Raji (cell line): ENCODE results near the gene SHANK3.

Experiments used
- POLR2A ChIP-seq: IDR thresholded peaks from 2 replicates; pipeline ENCODE4 v1.6.1; 2011; ENCODE audit warnings: low read depth, low read length, control low read depth; ENCODE audit not compliant: insufficient read depth

The SHANK3 gene

GRCh38 chr22:50640857-50641647 lies 31.6 kb upstream of the SHANK3 start:
- no peak for TF ChIP-seq POLR2A

- no peak for TF ChIP-seq POLR2A
These were observed 30.7 kb upstream of the SHANK3 start for GRCh38 chr22:50641696-50642607.

GRCh38 chr22:50653256-50653655 lies 19.4 kb upstream of the SHANK3 start:
- no peak for TF ChIP-seq POLR2A

GRCh38 chr22:50656122-50657070 lies 16.2 kb upstream of the SHANK3 start:
- TF ChIP-seq POLR2A: no peak

- TF ChIP-seq POLR2A: no peak
These were observed 14.7 kb upstream of the SHANK3 start for GRCh38 chr22:50657925-50658324.

- TF ChIP-seq POLR2A: no peak
These were observed 12.3 kb upstream of the SHANK3 start for GRCh38 chr22:50660306-50660705.

- TF ChIP-seq POLR2A: no peak
These were observed 7.4 kb upstream of the SHANK3 start for GRCh38 chr22:50665212-50665611.

- no peak for TF ChIP-seq POLR2A
These were observed 6.9 kb upstream of the SHANK3 start for GRCh38 chr22:50665738-50666137.

GRCh38 chr22:50670513-50670912 lies 2.1 kb upstream of the SHANK3 start:
- no peak for TF ChIP-seq POLR2A

GRCh38 chr22:50670914-50671538 lies 1.6 kb upstream of the SHANK3 start:
- TF ChIP-seq POLR2A: no peak

GRCh38 chr22:50671641-50672040 lies 982 bp upstream of the SHANK3 start:
- no peak for TF ChIP-seq POLR2A

GRCh38 chr22:50672041-50672440 lies 582 bp upstream of the SHANK3 start:
- TF ChIP-seq POLR2A: no peak

GRCh38 chr22:50673231-50674129 lies 857 bp downstream of the SHANK3 start:
- no peak for TF ChIP-seq POLR2A
